GM12878 (cell line): Measurements from ENCODE around the gene PGAP6.

Source experiments
- EZH2 ChIP-seq: IDR thresholded peaks from 2 replicates; pipeline ENCODE4 v1.6.1; 2012; ENCODE audit warnings: low read depth, mild to moderate bottlenecking, control low read depth, inconsistent platforms, low read length, borderline replicate concordance; ENCODE audit not compliant: control insufficient read depth
- HDGF ChIP-seq: fragments of 450-650 bp; IDR thresholded peaks from 2 replicates; pipeline ENCODE4 v1.6.1; 2016; ENCODE audit warnings: antibody characterized with exemption
- IRF5 ChIP-seq: fragments of 450-650 bp; IDR thresholded peaks from 2 replicates; pipeline ENCODE4 v1.6.1; 2017; ENCODE audit warnings: borderline replicate concordance
- MYC ChIP-seq: IDR thresholded peaks from 2 replicates; pipeline ENCODE4 v1.6.1; 2011; ENCODE audit warnings: mild to moderate bottlenecking, low read length, moderate library complexity, inconsistent platforms; ENCODE audit not compliant: insufficient read depth, insufficient replicate concordance, insufficient read length, severe bottlenecking
- NBN ChIP-seq: fragments of 450-650 bp; IDR thresholded peaks from 2 replicates; pipeline ENCODE4 v1.6.1; 2016
- NFYA ChIP-seq: IDR thresholded peaks from 2 replicates; pipeline ENCODE4 v1.6.1; 2011; ENCODE audit warnings: low read depth, mild to moderate bottlenecking, low read length, improper control_type of control experiment, borderline replicate concordance
- POLR2A ChIP-seq: IDR thresholded peaks from 2 replicates; pipeline ENCODE4 v1.6.1; 2011; ENCODE audit warnings: low read depth, mild to moderate bottlenecking, low read length
- SMC3 ChIP-seq: IDR thresholded peaks from 2 replicates; pipeline ENCODE4 v1.6.1; 2011; ENCODE audit warnings: low read length, improper control_type of control experiment, borderline replicate concordance
- SRF ChIP-seq, 2 experiments: IDR thresholded peaks; 2 replicates each; pipeline ENCODE4 v1.6.1; 2011; ENCODE audit warnings: low read depth in 2 of 2, low read length in 2 of 2, mild to moderate bottlenecking in 1 of 2, moderate library complexity in 1 of 2
- TARDBP ChIP-seq: IDR thresholded peaks from 2 replicates; pipeline ENCODE4 v1.6.1; 2016; ENCODE audit warnings: borderline replicate concordance
- USF1 ChIP-seq: IDR thresholded peaks from 2 replicates; pipeline ENCODE4 v1.6.1; 2011; ENCODE audit warnings: borderline replicate concordance, low read depth, mild to moderate bottlenecking, moderate library complexity, mixed read lengths, low read length; ENCODE audit not compliant: insufficient read depth; ENCODE audit errors: extremely low read length

- TF ChIP-seq POLR2A (no peak), SMC3 (no peak), NBN (no peak), MYC (no peak), SRF (IDR thresholded peaks at IDR 0.05; ENCODE audit: low read depth in 2 of 2, low read length in 2 of 2) (no peak), IRF5 (no peak), EZH2 (no peak), TARDBP (no peak), USF1 (no peak), NFYA (no peak), HDGF (no peak)
Measured at GRCh38 chr16:392450-393030, 10.8 kb upstream of the PGAP6 start.
